ENCODE data around the gene FAM20B.
A peak's percentile ranks its signal among the peaks of the same experiment; 100 is the strongest.

The FAM20B gene

DNA sequence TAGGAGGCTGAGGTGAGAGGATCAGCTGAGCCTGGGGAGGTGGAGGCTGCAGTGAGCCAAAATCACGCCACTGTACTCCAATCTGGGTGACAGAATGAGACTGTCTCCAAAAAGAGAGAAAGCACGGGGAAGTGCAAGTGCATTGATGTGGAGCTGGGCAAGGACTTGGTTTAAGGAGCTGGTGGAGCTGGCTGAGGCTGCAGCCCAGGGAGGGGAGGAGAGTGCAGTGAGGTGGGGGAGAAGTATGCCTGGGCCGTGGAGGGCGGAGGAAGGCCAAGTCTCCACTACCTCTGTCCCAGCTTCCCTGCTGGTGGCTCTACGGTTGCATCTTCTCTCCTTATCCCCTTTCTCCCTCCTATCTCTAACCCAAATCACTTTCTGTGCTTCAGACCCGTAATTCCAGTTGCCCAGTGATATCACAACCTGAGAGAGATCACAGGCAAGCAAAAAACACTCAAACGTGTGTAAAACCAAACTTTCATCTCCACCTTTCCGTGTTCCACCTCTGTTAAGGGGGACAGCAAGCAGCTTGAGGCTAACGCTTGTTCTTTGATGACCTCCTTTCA is 67.3 kb downstream of the FAM20B start:
- no peak for DNase-seq (ENCODE audit: low spot score)

DNA sequence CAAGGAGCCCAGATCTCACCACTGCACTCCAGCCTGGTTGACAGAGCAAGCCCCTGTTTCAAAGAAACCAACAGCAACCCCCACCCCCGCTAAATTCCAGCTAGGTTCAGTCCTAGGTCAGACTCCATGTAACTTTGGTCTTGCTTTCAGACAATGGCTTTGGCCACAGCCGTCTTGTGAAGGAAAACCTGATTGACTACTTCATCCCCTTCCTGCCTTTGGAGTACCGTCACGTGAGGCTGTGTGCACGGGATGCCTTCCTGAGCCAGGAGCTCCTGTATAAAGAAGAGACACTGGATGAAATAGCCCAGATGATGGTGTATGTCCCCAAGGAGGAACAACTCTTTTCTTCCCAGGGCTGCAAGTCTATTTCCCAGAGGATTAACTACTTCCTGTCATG is 69.1 kb downstream of the FAM20B start:
- no peak for DNase-seq (ENCODE audit: low spot score)

DNA sequence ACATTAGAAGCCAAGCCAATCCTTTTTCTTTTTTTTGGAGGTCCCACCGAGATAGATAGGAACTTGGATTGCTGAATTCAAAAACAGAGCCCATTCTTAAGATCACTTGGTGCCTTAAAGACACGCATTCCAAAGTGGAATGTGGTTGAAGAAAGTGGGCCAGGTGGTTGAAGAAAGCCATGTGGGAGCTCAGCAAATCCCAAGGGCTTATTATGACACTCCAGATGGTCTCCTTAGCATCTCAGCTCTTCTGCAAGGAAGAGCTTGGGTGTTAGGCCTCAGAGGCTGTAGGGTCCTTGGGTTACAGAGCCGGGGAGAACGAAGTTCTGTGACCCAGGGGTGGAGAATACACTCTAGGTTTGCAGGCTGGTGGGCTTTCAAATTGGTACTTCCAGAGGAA is 69.7 kb downstream of the FAM20B start:
- no peak for DNase-seq (ENCODE audit: low spot score)

DNA sequence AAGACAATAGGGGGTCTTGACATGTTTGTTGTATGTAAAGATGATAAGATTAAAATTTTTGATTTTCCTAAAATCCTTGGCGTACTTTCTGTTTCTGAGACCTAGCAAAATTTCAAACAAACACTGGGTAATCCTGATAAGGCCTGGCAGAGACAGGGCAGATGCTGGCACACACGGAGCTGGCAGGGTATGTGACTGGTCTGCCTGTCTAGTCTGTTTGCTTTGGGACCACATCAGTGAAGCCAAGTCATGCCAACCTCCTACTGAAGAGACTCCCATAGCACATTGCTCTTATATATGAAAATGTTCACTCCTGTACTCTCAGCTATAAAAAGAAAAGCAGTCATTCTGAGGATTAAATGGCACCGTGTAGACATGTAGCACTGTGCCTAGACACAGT is 70.2 kb downstream of the FAM20B start:
- DNase-seq (ENCODE audit: low spot score), result no peak

DNA sequence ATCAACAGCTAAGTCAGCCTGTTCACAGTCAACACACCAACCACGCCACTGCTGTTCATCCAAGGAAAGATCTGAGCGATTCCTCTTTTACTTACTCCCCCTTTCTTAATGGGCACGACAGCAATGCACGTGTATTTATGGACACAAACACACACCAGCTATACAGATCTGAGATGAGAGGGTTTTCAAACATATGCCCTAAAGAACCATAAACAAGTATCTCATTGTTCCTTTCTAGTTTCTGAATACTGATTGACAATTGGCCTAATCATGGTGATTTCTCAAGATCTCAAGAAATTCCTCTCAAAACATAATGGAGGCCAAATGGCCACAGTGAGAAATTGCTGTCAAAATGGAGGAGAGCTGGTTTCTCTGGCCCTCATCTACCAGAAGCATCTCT is 74.2 kb downstream of the FAM20B start:
- no peak for DNase-seq (ENCODE audit: low spot score)

DNA sequence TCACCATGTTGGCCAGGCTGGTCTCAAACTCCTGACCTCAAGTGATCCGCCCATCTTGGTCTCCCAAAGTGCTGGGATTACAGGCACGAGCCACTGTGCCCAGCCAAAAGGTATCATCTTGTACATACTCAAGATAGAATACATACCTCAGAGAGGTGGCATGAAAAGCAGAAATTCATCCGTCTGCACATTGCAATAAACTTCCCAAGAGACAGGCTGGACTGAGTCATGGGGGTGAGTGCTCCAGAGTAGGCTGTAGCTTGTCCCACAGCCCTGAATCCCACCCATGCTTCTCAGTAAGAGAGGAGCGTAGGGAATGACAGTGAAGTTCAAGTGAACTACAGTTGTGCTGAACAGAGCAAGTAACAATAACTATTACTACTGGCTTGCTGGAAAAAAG is 75.9 kb downstream of the FAM20B start:
- no peak for DNase-seq (ENCODE audit: low spot score)

DNA sequence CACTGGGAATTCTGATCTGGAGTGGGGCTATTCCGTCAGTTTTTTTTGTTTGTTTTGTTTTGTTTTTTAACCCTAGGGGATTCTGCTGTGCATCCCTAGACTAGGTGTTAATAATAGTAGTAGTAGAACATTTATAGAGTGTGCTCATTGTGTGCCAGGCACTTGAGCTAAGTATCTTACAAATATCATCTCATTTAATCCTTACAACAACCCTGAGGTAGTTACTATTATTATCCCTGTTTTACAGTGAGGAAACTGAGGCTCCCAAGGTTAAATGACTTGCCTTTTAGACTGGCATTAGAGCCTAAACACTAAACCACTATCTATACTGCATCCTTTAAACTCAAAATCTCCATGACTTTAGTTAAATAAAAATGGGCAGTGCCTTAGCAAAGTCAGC is 78.3 kb downstream of the FAM20B start:
- no peak for DNase-seq (ENCODE audit: low spot score)

DNA sequence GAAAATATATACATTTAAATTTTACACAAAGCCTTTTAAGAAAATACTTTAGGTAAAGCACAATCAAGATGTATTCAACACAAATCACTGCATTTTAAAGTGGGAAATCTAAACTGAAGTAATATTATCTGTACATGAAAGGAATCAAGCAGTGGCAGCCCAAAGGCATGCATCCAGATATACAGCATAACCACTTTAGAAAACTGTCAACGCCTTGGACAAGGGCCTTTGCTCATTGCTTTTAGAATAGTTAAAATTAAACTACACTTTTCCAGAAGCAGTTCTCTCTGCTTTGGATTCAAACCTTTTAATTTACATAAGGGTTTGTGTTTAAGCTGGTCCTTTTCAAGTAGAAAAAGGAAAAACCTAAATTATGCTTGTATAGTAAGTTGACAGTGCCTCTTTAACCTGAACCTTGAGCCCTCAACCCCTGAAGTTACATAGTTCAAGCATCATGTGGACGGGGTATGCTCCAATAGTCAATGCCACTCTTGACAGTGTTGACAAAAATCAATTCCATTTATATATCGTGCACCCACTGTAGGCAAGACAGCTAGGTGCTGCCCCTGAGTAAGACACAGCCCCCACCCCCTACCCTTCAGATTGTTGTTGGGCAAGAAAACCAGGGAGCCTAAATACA is 79.0 kb downstream of the FAM20B start:
- DNase-seq (ENCODE audit: low spot score), result no peak

DNA sequence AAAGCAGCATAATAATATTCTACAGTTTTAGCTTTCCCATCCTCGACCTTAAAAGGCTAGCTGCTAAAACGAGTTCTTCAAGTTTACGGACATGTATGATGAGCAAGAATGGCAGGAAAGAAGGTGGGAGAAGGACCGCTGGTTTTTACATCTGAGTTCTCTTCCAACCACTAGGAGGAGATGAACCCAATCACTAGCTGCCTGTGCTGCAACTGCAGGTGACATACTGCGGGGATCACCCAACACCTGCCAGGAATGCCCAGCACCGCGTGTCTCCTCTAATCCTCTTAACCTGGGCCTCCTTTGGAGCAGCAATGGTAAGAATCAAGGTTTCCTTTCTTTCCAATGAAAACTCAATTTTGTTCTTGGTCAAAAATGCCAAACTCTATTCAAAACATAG is 79.7 kb downstream of the FAM20B start:
- DNase-seq (ENCODE audit: low spot score), result no peak

DNA sequence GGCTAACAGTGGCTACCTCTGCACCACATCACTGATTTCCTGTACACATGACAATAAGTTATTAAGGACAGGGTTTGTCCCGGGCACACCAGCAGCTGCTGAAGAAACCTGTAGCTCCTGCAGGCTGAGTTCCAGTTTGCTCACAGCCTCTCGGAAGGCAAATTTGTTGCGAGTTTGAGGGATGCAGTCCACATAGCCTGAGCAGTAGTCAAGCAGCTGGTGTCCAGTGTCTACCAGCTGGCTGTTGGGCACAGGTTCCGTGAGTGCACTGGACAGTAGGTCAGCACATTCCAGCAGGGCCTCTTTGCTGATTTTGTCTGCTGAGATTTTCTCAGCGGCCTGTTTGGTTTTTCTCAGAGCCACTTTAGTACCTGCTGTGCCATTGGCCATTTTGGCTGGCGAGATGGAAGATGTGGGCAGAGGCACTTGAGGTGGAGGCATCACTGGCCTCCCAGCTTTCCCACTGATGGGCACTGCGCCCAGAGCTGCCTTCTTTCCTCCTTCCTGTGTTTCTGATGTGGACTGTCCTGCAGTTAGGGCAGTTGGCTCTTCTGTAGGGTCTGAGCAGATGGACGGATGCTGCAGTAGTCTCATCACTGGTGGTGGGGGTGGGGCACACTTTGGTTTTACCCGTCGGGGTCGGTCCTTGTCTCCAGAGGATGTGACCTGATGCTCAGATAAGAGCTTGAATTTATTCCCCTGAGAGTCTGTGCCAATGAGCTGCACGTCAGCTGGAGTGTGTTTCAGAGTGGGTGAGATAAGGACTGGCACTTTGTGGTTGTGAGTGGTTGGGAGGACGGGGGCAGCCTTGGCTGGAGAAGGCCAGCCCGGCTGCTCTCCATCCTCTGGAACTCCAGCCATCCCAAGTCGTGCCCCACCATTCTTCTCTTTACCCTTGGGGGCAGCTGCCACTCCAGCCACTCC is 82.3 kb downstream of the FAM20B start:
- no peak for DNase-seq (ENCODE audit: low spot score)

DNA sequence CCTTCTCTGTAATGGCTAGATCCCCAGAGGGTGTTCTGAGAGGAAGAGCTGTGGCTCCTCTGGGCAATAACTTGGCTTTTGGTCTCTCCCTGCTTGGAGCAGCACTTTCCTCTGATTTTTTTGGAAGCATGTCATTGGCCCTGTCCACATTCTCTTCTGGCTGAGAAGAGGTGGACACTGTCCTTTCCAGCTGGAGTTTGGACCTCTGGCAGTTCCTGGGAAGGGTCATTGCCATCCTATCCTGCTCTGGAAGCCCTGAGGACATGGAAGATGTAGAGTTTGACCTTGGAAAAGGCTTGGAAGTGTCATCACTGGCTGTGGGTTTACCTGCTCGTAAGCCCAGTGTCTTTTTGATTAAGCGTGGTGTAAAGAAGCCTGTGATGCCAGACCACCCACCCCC is 83.0 kb downstream of the FAM20B start:
- DNase-seq (ENCODE audit: low spot score), result no peak

DNA sequence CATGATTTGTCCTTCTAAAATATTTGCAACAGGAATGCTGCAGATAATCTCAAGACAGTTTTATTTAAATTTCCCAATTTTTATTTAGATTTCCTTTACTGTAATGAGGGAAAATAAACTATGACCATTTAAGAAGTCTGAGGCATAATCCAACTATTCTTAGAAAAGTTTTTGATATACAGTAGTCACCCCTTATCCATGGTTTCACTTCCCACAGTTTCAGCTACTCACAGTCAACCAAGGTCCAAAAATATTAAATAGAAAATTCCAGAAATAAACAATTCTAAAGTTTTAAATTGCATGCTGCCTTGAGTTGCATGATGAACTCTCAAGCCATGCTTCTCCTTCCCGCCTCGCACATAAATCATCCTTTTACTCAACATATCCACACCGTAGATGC is 89.5 kb downstream of the FAM20B start:
- DNase-seq (ENCODE audit: low spot score), result no peak

DNA sequence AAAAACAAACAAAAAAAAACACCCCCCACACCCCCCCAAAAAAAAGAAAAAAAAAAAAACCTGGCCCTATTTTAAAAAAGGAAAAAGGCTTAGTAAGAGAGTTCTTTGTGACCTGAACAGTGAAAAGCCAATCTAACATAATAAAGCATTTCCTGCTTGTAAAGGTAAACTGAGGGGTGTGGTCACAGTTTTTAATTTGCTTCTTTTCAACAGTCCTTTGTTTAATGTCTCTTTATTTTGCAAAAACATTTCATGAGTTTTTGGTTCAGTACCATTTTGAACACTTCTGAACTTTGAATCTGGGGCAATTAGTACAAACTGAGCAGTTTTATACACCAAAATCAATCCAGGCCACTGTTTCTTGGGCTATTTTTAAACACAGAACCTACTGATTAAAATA is 93.8 kb downstream of the FAM20B start:
- no peak for DNase-seq (ENCODE audit: low spot score)

DNA sequence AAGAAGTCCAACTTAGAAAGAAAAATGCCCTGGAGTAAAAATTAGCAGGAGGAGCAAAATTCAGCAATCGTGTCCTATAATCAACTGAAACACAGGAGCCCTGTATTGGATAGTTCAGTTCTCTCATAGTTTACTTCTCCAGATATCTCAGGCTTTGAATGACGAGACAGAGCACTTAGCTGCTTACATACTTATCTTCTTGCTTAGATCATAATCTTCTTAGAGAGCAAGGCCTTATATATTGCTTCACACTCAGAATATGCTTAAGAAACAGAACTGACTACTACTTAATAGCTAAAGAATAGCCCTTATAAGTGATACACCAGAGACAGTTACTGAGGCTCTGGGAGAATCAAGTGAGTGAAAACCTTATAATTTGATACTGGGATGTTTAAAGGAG is 95.0 kb downstream of the FAM20B start:
- no peak for DNase-seq (ENCODE audit: low spot score)

DNA sequence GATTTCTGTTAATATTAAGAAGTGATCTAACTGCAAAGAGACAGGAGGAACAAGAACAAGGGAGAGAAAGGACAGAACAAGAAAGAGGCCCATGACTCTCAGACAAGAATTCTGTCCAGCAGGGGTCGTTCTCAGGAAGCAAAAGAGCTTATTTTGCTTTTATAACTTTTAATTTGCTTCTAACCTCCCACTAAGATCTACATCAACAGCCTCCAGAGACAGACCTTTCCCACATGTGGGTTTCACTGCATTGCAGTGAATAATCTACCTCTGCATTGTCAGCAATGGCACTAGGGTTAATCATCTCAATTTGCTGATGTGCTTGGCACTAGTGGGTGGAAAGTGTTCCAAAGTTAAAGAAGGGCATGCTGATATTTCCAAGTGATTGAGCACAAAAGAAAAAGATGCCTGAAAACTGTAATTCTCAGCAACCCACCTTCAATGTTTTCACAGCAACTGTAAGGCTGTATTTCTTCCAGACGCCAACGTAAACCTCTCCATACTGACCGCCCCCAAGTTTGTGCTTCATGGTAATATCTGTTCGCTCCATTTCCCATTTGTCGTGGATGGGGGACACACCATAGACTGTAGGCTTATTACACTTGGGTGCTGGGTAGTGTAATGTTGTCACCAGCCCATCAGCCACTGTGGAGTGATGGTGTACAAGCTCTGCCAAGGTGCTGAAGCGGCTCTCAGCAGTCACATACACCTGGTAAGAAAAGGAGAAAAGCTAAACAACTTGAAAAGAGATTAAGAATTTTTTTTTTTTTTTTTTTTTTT is 95.7 kb downstream of the FAM20B start:
- peak; percentile 70 for DNase-seq (ENCODE audit: low spot score)

DNA sequence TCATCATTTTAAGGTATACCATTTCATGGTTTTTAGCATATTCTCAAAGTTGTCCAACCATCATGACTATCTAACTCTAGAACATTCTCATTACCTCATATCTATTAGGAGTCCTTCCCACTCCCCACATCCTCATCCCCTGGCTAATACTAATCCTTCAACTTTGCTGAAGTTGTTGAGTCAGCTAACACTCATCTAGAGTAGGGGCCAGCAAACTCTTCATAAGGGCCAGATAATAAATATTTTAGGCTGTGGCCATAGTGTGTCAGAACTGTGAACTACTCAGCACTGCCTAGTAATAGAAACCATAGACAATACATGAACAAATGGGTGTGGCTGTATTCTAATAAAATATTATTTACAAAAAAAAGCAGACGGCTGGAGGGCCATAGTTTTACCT is 99.2 kb downstream of the FAM20B start:
- DNase-seq (ENCODE audit: low spot score), result no peak

All from pons (tissue), 1 donor.